ENCODE data around the gene DSCAM.

DNA sequence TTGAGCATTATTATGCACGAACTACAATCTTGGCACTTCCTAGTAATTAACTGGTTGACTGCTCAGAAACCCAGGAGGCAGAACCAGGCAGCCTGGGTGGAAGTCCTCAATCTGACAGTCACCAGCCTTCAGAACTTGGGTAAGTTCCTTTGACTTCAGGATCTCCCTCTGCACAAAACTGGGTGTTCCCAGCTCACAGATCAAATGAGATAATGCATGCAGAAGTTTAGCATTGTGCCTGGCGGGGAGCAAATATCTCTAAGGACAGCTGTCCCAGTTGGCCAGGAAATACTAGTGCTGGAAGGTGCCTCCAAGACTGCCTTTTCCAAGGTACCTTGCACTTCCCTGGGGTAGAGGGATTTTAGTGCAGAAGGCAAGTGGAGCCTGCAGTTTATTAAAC is 684.9 kb downstream of the DSCAM start:
- TF ChIP-seq, protein P1, sequence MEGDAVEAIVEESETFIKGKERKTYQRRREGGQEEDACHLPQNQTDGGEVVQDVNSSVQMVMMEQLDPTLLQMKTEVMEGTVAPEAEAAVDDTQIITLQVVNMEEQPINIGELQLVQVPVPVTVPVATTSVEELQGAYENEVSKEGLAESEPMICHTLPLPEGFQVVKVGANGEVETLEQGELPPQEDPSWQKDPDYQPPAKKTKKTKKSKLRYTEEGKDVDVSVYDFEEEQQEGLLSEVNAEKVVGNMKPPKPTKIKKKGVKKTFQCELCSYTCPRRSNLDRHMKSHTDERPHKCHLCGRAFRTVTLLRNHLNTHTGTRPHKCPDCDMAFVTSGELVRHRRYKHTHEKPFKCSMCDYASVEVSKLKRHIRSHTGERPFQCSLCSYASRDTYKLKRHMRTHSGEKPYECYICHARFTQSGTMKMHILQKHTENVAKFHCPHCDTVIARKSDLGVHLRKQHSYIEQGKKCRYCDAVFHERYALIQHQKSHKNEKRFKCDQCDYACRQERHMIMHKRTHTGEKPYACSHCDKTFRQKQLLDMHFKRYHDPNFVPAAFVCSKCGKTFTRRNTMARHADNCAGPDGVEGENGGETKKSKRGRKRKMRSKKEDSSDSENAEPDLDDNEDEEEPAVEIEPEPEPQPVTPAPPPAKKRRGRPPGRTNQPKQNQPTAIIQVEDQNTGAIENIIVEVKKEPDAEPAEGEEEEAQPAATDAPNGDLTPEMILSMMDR (IDR thresholded peaks at IDR 0.05), result no peak
- TF ChIP-seq POLR2A (IDR thresholded peaks at IDR 0.05), result no peak

Measured in uterus (tissue), 2 donors.